ENCODE measurements around the gene POLG. TPM values are rescaled to one million over a fixed set of nuclear protein-coding genes. Genes with fewer than 3 reads are reported as not detected.

POLG gene
- total RNA-seq, 1 donor from 2014 or later: 25.2 TPM

- H3K36me3 ChIP-seq: peaks cover 8% of the 10 kb centered on the region
- H2AFZ ChIP-seq (replicated peaks): no peak overlapping the region
- peaks cover 25% of the 10 kb centered on the region for H3K79me2 ChIP-seq (ENCODE audit: low read depth)
- Mint-ChIP-seq H3K27me3 (ENCODE audit: insufficient read depth, low read depth) (peaks cover 4% of the 10 kb centered on the region), H3K27ac (no peak overlapping the region), H3K4me3 (no peak overlapping the region), H3K4me1 (peaks cover 10% of the 10 kb centered on the region), H3K9me3 (no peaks in the 10 kb centered on the region), H3K36me3 (peaks cover 34% of the 10 kb centered on the region)
- no peak for DNase-seq (ENCODE audit: low spot score)
- peaks cover 3% of the 10 kb centered on the region for H3F3A ChIP-seq (ENCODE audit: low read depth)
- H3K9me3 ChIP-seq (ENCODE audit: low read depth): no peaks in the 10 kb centered on the region
- no peak overlapping the region for H3K4me3 ChIP-seq
- peaks cover 40% of the 10 kb centered on the region for H4K20me1 ChIP-seq (ENCODE audit: low read depth)
- TF ChIP-seq EZH2phosphoT487 (IDR thresholded peaks at IDR 0.05): no peak
- TF ChIP-seq EZH2 (IDR thresholded peaks at IDR 0.05): no peak
- H3K9ac ChIP-seq: no peak overlapping the region
- H3K4me2 ChIP-seq: no peak overlapping the region
- H3K4me1 ChIP-seq: peaks cover 10% of the 10 kb centered on the region
- H3K27me3 ChIP-seq: no peaks in the 10 kb centered on the region
- H3K27ac ChIP-seq: no peak overlapping the region
Observed at GRCh38 chr15:89329329-89330084, 5.1 kb downstream of the POLG start.

GRCh38 chr15:89328398-89329254 lies 6.0 kb downstream of the POLG start:
- Histone ChIP-seq H3K4me3 (no peak overlapping the region), H3K79me2 (ENCODE audit: low read depth) (peaks cover 19% of the 10 kb centered on the region), H3K4me1 (peaks cover 7% of the 10 kb centered on the region), H3K4me2 (no peak overlapping the region), H3K36me3 (peaks cover 8% of the 10 kb centered on the region), H3K27me3 (no peaks in the 10 kb centered on the region), H4K20me1 (ENCODE audit: low read depth) (peaks cover 34% of the 10 kb centered on the region), H3F3A (ENCODE audit: low read depth) (peaks cover 2% of the 10 kb centered on the region), H3K27ac (no peak overlapping the region), H2AFZ (replicated peaks) (no peak overlapping the region), H3K9me3 (ENCODE audit: low read depth) (no peaks in the 10 kb centered on the region), H3K9ac (no peak overlapping the region)
- Mint-ChIP-seq H3K27me3 (ENCODE audit: insufficient read depth, low read depth) (peaks cover 4% of the 10 kb centered on the region), H3K36me3 (peaks cover 35% of the 10 kb centered on the region), H3K9me3 (no peaks in the 10 kb centered on the region), H3K4me1 (peaks cover 10% of the 10 kb centered on the region), H3K4me3 (no peak overlapping the region), H3K27ac (no peak overlapping the region)
- no peak for TF ChIP-seq EZH2 (IDR thresholded peaks at IDR 0.05)
- no peak for TF ChIP-seq CTCF (IDR thresholded peaks at IDR 0.05)
- DNase-seq (ENCODE audit: low spot score): no peak

- no peaks in the 10 kb centered on the region for H3K9me3 Mint-ChIP-seq
- Histone ChIP-seq H3K36me3 (peaks cover 8% of the 10 kb centered on the region), H3K9me3 (ENCODE audit: low read depth) (no peaks in the 10 kb centered on the region), H2AFZ (replicated peaks) (no peak overlapping the region), H4K20me1 (ENCODE audit: low read depth) (peaks cover 20% of the 10 kb centered on the region), H3K9ac (no peak overlapping the region), H3F3A (ENCODE audit: low read depth) (no peaks in the 10 kb centered on the region), H3K4me1 (peaks cover 3% of the 10 kb centered on the region), H3K4me2 (no peak overlapping the region), H3K79me2 (ENCODE audit: low read depth) (peaks cover 14% of the 10 kb centered on the region), H3K4me3 (no peak overlapping the region), H3K27me3 (no peaks in the 10 kb centered on the region), H3K27ac (no peak overlapping the region)
- no peak overlapping the region for H3K27ac Mint-ChIP-seq
- H3K27me3 Mint-ChIP-seq (ENCODE audit: insufficient read depth, low read depth): peaks cover 5% of the 10 kb centered on the region
- H3K4me3 Mint-ChIP-seq: no peak overlapping the region
- DNase-seq (ENCODE audit: low spot score): no peak
- no peak for TF ChIP-seq EZH2 (IDR thresholded peaks at IDR 0.05)
- no peak for TF ChIP-seq EZH2phosphoT487 (IDR thresholded peaks at IDR 0.05)
- TF ChIP-seq CTCF (IDR thresholded peaks at IDR 0.05): no peak
- H3K36me3 Mint-ChIP-seq: peaks cover 42% of the 10 kb centered on the region
- peaks cover 5% of the 10 kb centered on the region for H3K4me1 Mint-ChIP-seq
Observed at GRCh38 chr15:89327113-89327512, 7.5 kb downstream of the POLG start.
